Stimulated activated CD4-positive, alpha-beta T cell treated with anti-CD3 and anti-CD28 coated beads, Interleukin-2, amount 100 ng/mL, for 48 hours (primary cell): ENCODE data around the gene SLC5A1.
"Not testable (repeated sequence)": the region's sequence is repeated elsewhere in the genome, so short reads cannot be mapped to it uniquely, and the experiment has no call there.

ENCODE experiments used
- DNase-seq, 2 donors: peaks; one replicate each; pipeline ENCODE4 v3.0.0-alpha.2; 2020

Gene SLC5A1

DNA sequence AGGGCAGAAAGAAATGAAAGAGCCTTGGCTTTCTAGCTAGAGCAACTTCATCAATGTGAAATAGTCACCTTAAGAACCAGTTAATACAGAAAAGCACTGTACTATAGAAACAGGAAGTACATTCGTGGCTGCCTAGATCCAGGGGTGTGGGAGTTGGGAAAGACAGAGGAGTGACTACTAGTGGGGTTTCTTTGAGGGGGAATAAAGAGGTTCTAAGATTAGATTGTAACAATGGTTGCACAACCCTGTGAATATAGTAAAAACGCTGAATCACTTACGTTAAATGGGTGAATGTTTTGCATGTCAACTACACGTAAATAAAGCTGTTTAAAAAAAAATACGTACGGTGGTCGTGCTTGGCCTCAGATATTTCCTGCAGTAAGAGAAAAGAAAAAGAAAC is 107.6 kb downstream of the SLC5A1 start:
- DNase-seq: not testable (repeated sequence)

GRCh38 chr22:32151641-32152040 is 108.6 kb downstream of the SLC5A1 start:
- DNase-seq: not testable (repeated sequence)

- DNase-seq: not testable (repeated sequence)
These were observed 111.7 kb downstream of the SLC5A1 start for GRCh38 chr22:32154727-32155126.

DNA sequence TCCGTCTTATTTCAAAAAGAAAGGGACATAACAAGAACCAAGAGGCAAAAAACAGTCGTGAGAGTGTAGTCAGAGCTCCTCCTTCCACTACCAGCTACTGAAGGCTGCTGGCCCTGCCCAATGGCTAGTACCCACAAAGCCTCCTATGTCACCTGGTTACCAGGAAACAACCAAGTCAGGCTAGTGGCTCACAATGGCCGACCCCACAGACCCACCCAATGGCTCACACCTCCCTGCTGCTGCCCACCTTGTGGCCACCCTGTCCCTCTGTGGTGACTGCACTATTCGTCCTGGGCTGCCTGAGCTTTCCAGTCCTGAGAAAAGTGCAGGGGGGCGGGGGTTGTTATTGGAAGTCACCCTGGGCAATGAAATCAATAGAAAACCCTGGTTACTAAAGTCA is 114.6 kb downstream of the SLC5A1 start:
- not testable (repeated sequence) for DNase-seq

DNA sequence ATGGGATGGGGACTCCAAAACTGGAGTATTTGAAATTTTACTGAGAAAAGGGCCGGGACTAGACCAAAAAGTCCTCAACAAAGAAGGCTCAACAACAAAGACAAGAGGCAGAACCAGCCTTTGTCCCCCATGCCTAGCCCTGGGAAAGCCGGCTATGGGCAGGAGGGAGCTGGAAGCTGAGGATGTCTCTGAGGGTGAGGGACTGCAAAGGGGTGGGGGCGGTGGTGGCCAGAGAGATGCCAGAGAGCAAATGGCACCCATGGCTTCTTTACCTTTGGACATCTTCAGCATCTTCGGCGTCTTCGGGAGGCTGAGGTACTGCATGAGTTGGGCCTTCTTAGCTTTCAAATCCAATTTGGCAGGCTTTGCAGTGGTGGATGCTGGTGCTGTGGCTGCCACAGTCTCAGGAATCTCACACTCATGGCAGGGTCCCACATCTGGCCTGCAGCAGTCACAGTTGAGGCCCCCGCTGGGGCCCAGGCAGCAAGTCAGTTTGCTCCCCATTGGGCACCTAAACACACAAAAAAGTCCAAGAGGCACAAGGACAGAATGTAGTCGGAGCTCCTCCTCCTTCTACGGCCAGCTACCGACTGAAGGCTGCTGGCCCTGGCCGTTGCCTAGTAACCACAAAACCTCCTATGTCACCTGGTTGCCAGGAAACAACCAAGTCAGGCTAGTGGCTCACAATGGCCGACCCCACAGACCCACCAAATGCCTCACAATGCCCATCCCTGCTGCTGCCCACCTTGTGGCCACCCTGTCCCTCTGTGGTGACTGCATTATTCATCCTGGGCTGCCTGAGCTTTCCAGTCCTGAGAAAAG is 115.9 kb downstream of the SLC5A1 start, which contains the start of gene C22orf42:
TSS of gene C22orf42 (minus strand) at position 592 of the 822 bp plus-strand sequence. CDS start at position 504, 88 bp downstream.
- DNase-seq: no peak

DNA sequence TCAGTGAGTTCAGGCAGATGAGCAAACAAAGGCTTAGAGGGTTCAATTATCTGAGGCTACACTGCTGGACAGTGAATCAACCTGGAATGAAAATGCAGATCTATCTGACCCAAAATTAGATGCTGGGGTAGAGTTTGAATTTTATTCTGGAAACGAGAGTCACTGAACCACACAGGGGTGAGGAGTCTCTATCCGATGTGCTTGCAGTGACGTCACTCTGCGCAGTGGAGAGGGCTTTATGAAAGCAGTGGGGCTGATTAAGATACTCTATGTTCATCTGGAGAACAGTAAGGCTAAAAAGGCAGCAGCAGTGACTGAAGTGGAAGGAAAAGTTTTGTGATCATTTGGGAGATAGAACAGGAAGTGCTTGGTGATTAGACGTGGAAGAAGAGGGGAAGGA is 117.3 kb downstream of the SLC5A1 start:
- not testable (repeated sequence) for DNase-seq
